Adrenal gland (tissue), 12 donors: ENCODE results near the gene ABHD16A. TPM values are rescaled to one million over a fixed set of nuclear protein-coding genes. Genes with fewer than 3 reads are reported as not detected.
A peak's percentile ranks its signal among the peaks of the same experiment; 100 is the strongest.

Source experiments
- DNase-seq, 7 donors: peaks; one replicate each; pipeline ENCODE4 v3.0.0-alpha.2; 2019 to 2020
- H3K27ac ChIP-seq, 5 donors: fragments of 200-600 bp; sonication (generic) in 4 of 5; 1 replicate in 3 of 5; 2 replicates in 2 of 5; pipeline versions ENCODE4 v1.5.1 to v1.8.0; 2016 to 2020; ENCODE audit warnings: mild to moderate bottlenecking in 1 of 5
- H3K27me3 ChIP-seq: fragments of 200-600 bp; 2 replicates; pipeline ENCODE4 v1.8.0; 2021
- H3K36me3 ChIP-seq, 2 donors: fragments of 200-600 bp; replicated peaks in 1 of 2; 1 replicate in 1 of 2; 2 replicates in 1 of 2; pipeline versions ENCODE4 v1.5.1 to v1.8.0; 2018 to 2022
- H3K4me1 ChIP-seq, 2 donors: fragments of 200-600 bp; replicated peaks in 1 of 2; 1 replicate in 1 of 2; 2 replicates in 1 of 2; pipeline versions ENCODE4 v1.5.1 to v1.8.0; 2018 to 2021
- H3K4me3 ChIP-seq, 4 donors: fragments of 200-600 bp; sonication (generic) in 3 of 4; one replicate each; pipeline ENCODE4 v1.5.1; 2016 to 2018
- H3K9me3 ChIP-seq, 3 donors: fragments of 200-600 bp; sonication (generic) in 1 of 3; replicated peaks in 1 of 3; 1 replicate in 2 of 3; 2 replicates in 1 of 3; pipeline versions ENCODE4 v1.5.1 to v1.8.0; 2016 to 2021
- CTCF ChIP-seq, 6 experiments: fragments of 450-650 bp in 4 of 6; fragments of 200-600 bp in 2 of 6; sonication (generic) in 1 of 6; IDR thresholded peaks; 1 replicate in 5 of 6; 2 replicates in 1 of 6; pipeline versions ENCODE4 v1.5.1 to v1.8.0; 2016 to 2021; ENCODE audit warnings: antibody characterized with exemption in 6 of 6, mild to moderate bottlenecking in 2 of 6, moderate library complexity in 1 of 6
- POLR2A ChIP-seq, 2 donors: fragments of 450-650 bp; IDR thresholded peaks; one replicate each; pipeline ENCODE4 v1.6.1; 2017; ENCODE audit warnings: antibody characterized with exemption in 2 of 2, mild to moderate bottlenecking in 2 of 2, moderate library complexity in 1 of 2
- WGBS, 4 donors: extraction: QIAGEN DNeasy Blood & Tissue Kit in 2 of 4; methylation state at CpG; one replicate each; pipeline versions ENCODE4 v1.1.5 to v1.1.7; 2013 to 2017; 5-methylcytosine and 5-hydroxymethylcytosine counted together
- intact Hi-C, 2 donors: fragments of 100-400 bp; cut with DNase I; formaldehyde crosslinking; loops; one replicate each; pipeline versions ENCODE4 v1.14.1 to v1.15.0; 2022 to 2023
- polyA plus RNA-seq, 3 donors: library from polyadenylated mRNA; stranded (reverse); fragments of 200-250 nt in 2 of 3; fragments of 350-450 nt in 1 of 3; fragmentation: Illumina TruSeq in 1 of 3; extraction: RNeasy Lipid Tissue Mini Kit (QIAGEN cat#74804) in 1 of 3; gene quantifications; one replicate each; pipeline ENCODE4 v1.2.3, GENCODE V29; 2013 to 2014
- total RNA-seq, 9 donors: library from RNA; depleted of rRNA in 4 of 9; stranded (reverse); fragments of >200 nt in 4 of 9; fragments of 120-200 nt in 1 of 9; fragmentation: NEBNext Ultra II Directional in 1 of 9; extraction: Animal tissue kit (Norgen Biotek cat#: 25700) in 1 of 9; gene quantifications; one replicate each; pipeline versions ENCODE4 v1.1.0 to v1.2.4, GENCODE V29; 2013 to 2023
- donor health status: healthy with polysubstance abuse.
- donor health status: Bipolar disorder and iron deficiency.
- donor health status: DM: yes; HTN: yes; CAD: no.
- donor health status: DM: no; HTN: no; CAD: no.
- donor health status: DM: no; HTN: no; CAD: no.
- donor health status: DM: yes; HTN: yes; CAD: no.

ABHD16A gene
- total and polyA plus RNA-seq, 12 donors: 38.7 to 73.1 (median 58.1) TPM

- TF ChIP-seq POLR2A (IDR thresholded peaks at IDR 0.05) (peak in 1 of 2 donors; percentile 19), CTCF (IDR thresholded peaks at IDR 0.05) (no peak)
- Histone ChIP-seq H3K4me3 (peak overlapping the region in 3 of 4 donors; percentile 50 to 80 (median 54)), H3K27ac (peak overlapping the region; percentile 73 to 97 (median 86)), H3K9me3 (no peaks in the 10 kb centered on the region), H3K36me3 (peaks cover 0 to 24% of the 10 kb centered on the region in 2 donors), H3K4me1 (peaks cover 20 to 45% of the 10 kb centered on the region in 2 donors), H3K27me3 (no peaks in the 10 kb centered on the region)
- 4 to 27% (median 15%) methylated on average over 4 to 13 of the region's 13 CpGs for WGBS, 4 donors
- peak in 3 of 7 donors; percentile 39 to 60 (median 60) for DNase-seq
- intact Hi-C loops: no loop called here
Observed at GRCh38 chr6:31659649-31660380, 43.3 kb downstream of the ABHD16A start.

GRCh38 chr6:31658983-31659648 lies 44.0 kb downstream of the ABHD16A start:
- DNase-seq: no peak
- TF ChIP-seq POLR2A (IDR thresholded peaks at IDR 0.05) (no peak), CTCF (IDR thresholded peaks at IDR 0.05) (no peak)
- Histone ChIP-seq H3K9me3 (no peaks in the 10 kb centered on the region), H3K27me3 (no peaks in the 10 kb centered on the region), H3K27ac (peak overlapping the region in 2 of 5 donors; percentile 91 to 97), H3K4me3 (peak overlapping the region in 2 of 4 donors; percentile 54 to 80), H3K36me3 (peaks cover 0 to 24% of the 10 kb centered on the region in 2 donors), H3K4me1 (peaks cover 18 to 44% of the 10 kb centered on the region in 2 donors)
- intact Hi-C loops: no loop called here
- 75 to 84% (median 82%) methylated on average over 9 to 13 of the region's 13 CpGs for WGBS, 4 donors

GRCh38 chr6:31658158-31658688 lies 44.9 kb downstream of the ABHD16A start:
- Histone ChIP-seq H3K4me1 (peaks cover 12 to 44% of the 10 kb centered on the region in 2 donors), H3K27ac (peak overlapping the region in 2 of 5 donors; percentile 2 to 15), H3K9me3 (no peaks in the 10 kb centered on the region), H3K36me3 (peaks cover 0 to 24% of the 10 kb centered on the region in 2 donors), H3K4me3 (no peak overlapping the region), H3K27me3 (no peaks in the 10 kb centered on the region)
- DNase-seq: no peak
- WGBS, 4 donors: 77 to 87% (median 81%) methylated on average over 4 of the region's 4 CpGs
- intact Hi-C loops: no loop called here
- TF ChIP-seq CTCF (IDR thresholded peaks at IDR 0.05) (no peak), POLR2A (IDR thresholded peaks at IDR 0.05) (no peak)
